IMR-90 (cell line): Measurements from ENCODE around the gene WDR6. TPM values are rescaled to one million over a fixed set of nuclear protein-coding genes. Genes with fewer than 3 reads are reported as not detected.

ENCODE experiments used
- ATAC-seq: fragments of 200-7000 bp; cut with Tn5 transposase; 2 replicates; pipeline ENCODE4 v1.9.1; 2020; ENCODE audit warnings: low read depth, mild to moderate bottlenecking, moderate library complexity
- BruUV-seq: library from RNA; stranded (reverse); fragments of 400-500 nt; replicated peaks from 2 replicates; lab custom pipeline; 2021; lab: Mats Ljungman, UMichigan
- CTCF ChIA-PET: fragments of 300-600 bp; formaldehyde crosslinking; extraction: SDS; loops from one replicate; lab custom pipeline; 2021; ENCODE audit warnings: antibody characterized with exemption; lab: Yijun Ruan, JAX
- POLR2A ChIA-PET: fragments of 300-600 bp; sonication (Branson Sonifier 250); formaldehyde crosslinking; loops from one replicate; lab custom pipeline; 2022; ENCODE audit warnings: antibody characterized with exemption; ENCODE audit not compliant: unreplicated experiment; lab: Charles Lee
- DNase-seq: peaks from one replicate; pipeline ENCODE4 v3.0.0; 2013
- H2AFZ ChIP-seq: replicated peaks from 2 replicates; pipeline ENCODE3; 2013; ENCODE audit warnings: low read length, mild to moderate bottlenecking; ENCODE audit not compliant: poor library complexity
- H2AK5ac ChIP-seq: 2 replicates; pipeline ENCODE4 v1.6.1; 2013; ENCODE audit warnings: low read depth, low read length, inconsistent platforms
- H2AK9ac ChIP-seq: replicated peaks from 2 replicates; pipeline ENCODE3; 2013; ENCODE audit warnings: mild to moderate bottlenecking, low read depth, low read length, moderate library complexity; ENCODE audit not compliant: poor library complexity
- H2BK120ac ChIP-seq: 2 replicates; pipeline ENCODE4 v1.6.1; 2013; ENCODE audit warnings: low read depth, low read length, inconsistent platforms
- H2BK15ac ChIP-seq: 3 replicates; pipeline ENCODE4 v1.6.1; 2013; ENCODE audit warnings: low read depth, low read length, inconsistent platforms
- H2BK20ac ChIP-seq: 2 replicates; pipeline ENCODE4 v1.6.1; 2013; ENCODE audit warnings: low read depth, mild to moderate bottlenecking, inconsistent platforms, low read length, moderate library complexity
- H2BK5ac ChIP-seq: 2 replicates; pipeline ENCODE4 v1.6.1; 2013; ENCODE audit warnings: mild to moderate bottlenecking, low read depth, low read length, inconsistent platforms; ENCODE audit not compliant: poor library complexity, severe bottlenecking
- H3K14ac ChIP-seq: replicated peaks from 2 replicates; pipeline ENCODE4 v1.6.1; 2013; ENCODE audit warnings: low read depth, low read length, inconsistent platforms
- H3K18ac ChIP-seq: 2 replicates; pipeline ENCODE4 v1.6.1; 2013; ENCODE audit warnings: low read depth, low read length, control low read depth
- H3K23ac ChIP-seq: 2 replicates; pipeline ENCODE4 v1.6.1; 2013; ENCODE audit warnings: low read depth, low read length, inconsistent platforms
- H3K27ac ChIP-seq: 2 replicates; pipeline ENCODE4 v1.5.1; 2013; ENCODE audit warnings: mild to moderate bottlenecking, control low read depth, low read length; ENCODE audit not compliant: insufficient read depth
- H3K27me3 ChIP-seq: 2 replicates; pipeline ENCODE4 v1.6.1; 2013; ENCODE audit warnings: low read length; ENCODE audit not compliant: control insufficient read depth, insufficient read depth
- H3K36me3 ChIP-seq: 2 replicates; pipeline ENCODE4 v1.6.1; 2013; ENCODE audit warnings: low read length, mixed read lengths; ENCODE audit not compliant: control insufficient read depth, insufficient read depth
- H3K4ac ChIP-seq: 2 replicates; pipeline ENCODE4 v1.6.1; 2013; ENCODE audit warnings: low read depth, low read length, inconsistent platforms
- H3K4me1 ChIP-seq: 2 replicates; pipeline ENCODE4 v1.6.1; 2013; ENCODE audit warnings: low read length, mixed read lengths; ENCODE audit not compliant: control insufficient read depth, insufficient read depth
- H3K4me2 ChIP-seq: 2 replicates; pipeline ENCODE4 v1.6.1; 2013; ENCODE audit warnings: low read depth, mild to moderate bottlenecking, control low read depth, low read length, moderate library complexity
- H3K4me3 ChIP-seq: 2 replicates; pipeline ENCODE4 v1.5.1; 2013; ENCODE audit warnings: low read depth, mild to moderate bottlenecking, control low read depth, low read length, moderate library complexity; ENCODE audit not compliant: insufficient read depth
- H3K56ac ChIP-seq: 2 replicates; pipeline ENCODE4 v1.6.1; 2013; ENCODE audit warnings: low read length, inconsistent platforms; ENCODE audit not compliant: insufficient read depth; ENCODE audit errors: extremely low read depth
- H3K79me1 ChIP-seq, 2 experiments: 2 replicates each; pipeline ENCODE4 v1.6.1; 2013; ENCODE audit warnings: low read length in 2 of 2, inconsistent platforms in 1 of 2, low read depth in 1 of 2
- H3K9ac ChIP-seq: 2 replicates; pipeline ENCODE4 v1.6.1; 2013; ENCODE audit warnings: low read depth, low read length, control low read depth
- H3K9me1 ChIP-seq: 2 replicates; pipeline ENCODE4 v1.6.1; 2013; ENCODE audit warnings: low read length, inconsistent platforms; ENCODE audit not compliant: insufficient read depth
- H3K9me3 ChIP-seq: 2 replicates; pipeline ENCODE4 v1.6.1; 2013; ENCODE audit warnings: low read length; ENCODE audit not compliant: control insufficient read depth, insufficient read depth
- H4K20me1 ChIP-seq: 2 replicates; pipeline ENCODE4 v1.6.1; 2013; ENCODE audit warnings: low read length, inconsistent platforms; ENCODE audit not compliant: insufficient read depth
- H4K5ac ChIP-seq: 2 replicates; pipeline ENCODE4 v1.6.1; 2013; ENCODE audit warnings: mild to moderate bottlenecking, low read depth, low read length, control low read depth
- H4K8ac ChIP-seq, 2 experiments: 2 replicates each; pipeline ENCODE4 v1.6.1; 2013; ENCODE audit warnings: low read depth in 2 of 2, low read length in 2 of 2, control low read depth in 1 of 2, inconsistent platforms in 1 of 2
- H4K91ac ChIP-seq: 2 replicates; pipeline ENCODE4 v1.6.1; 2013; ENCODE audit warnings: low read depth, low read length, inconsistent platforms; ENCODE audit not compliant: insufficient read depth
- BHLHE40 ChIP-seq: fragments of 150-350 bp; IDR thresholded peaks from 2 replicates; pipeline ENCODE4 v1.6.1; 2016; ENCODE audit warnings: mild to moderate bottlenecking, low read depth, low read length
- ELK1 ChIP-seq: fragments of 150-350 bp; IDR thresholded peaks from 2 replicates; pipeline ENCODE4 v1.6.1; 2016; ENCODE audit warnings: low read depth, mild to moderate bottlenecking, low read length, moderate library complexity, borderline replicate concordance
- FOS ChIP-seq: fragments of 150-350 bp; IDR thresholded peaks from 2 replicates; pipeline ENCODE4 v1.6.1; 2016; ENCODE audit warnings: low read depth, low read length
- MAZ ChIP-seq: IDR thresholded peaks from 2 replicates; pipeline ENCODE4 v1.6.1; 2012; ENCODE audit warnings: low read depth, mild to moderate bottlenecking, low read length, improper control_type of control experiment, moderate library complexity, borderline replicate concordance
- MXI1 ChIP-seq: IDR thresholded peaks from 2 replicates; pipeline ENCODE4 v1.6.1; 2012; ENCODE audit warnings: low read depth, mild to moderate bottlenecking, low read length, moderate library complexity, borderline replicate concordance
- NFE2L2 ChIP-seq: fragments of 150-350 bp; IDR thresholded peaks from 2 replicates; pipeline ENCODE4 v1.6.1; 2016; ENCODE audit warnings: low read depth, mild to moderate bottlenecking, low read length
- POLR2A ChIP-seq: IDR thresholded peaks from 2 replicates; pipeline ENCODE4 v1.6.1; 2012; ENCODE audit warnings: mild to moderate bottlenecking, low read depth, low read length
- RCOR1 ChIP-seq: IDR thresholded peaks from 2 replicates; pipeline ENCODE4 v1.6.1; 2012; ENCODE audit warnings: mild to moderate bottlenecking, low read length, improper control_type of control experiment; ENCODE audit not compliant: insufficient replicate concordance
- USF2 ChIP-seq: fragments of 150-350 bp; IDR thresholded peaks from 2 replicates; pipeline ENCODE4 v1.6.1; 2017; ENCODE audit warnings: mild to moderate bottlenecking, antibody characterized with exemption, low read length, low read depth
- WGBS, 2 experiments: methylation state at CpG; one replicate each; pipeline versions ENCODE4 v1.1.5 to v1.1.7; 2013; ENCODE audit warnings: missing lambda C conversion rate in 2 of 2; ENCODE audit not compliant: insufficient read length in 1 of 2; ENCODE audit errors: extremely low coverage in 2 of 2; 5-methylcytosine and 5-hydroxymethylcytosine counted together
- dilution Hi-C: fragments of 300-500 bp; cut with HindIII; formaldehyde crosslinking; loops from one replicate; pipeline ENCODE4 v1.14.3; 2018; ENCODE audit warnings: low sequenced_read_pairs; ENCODE audit not compliant: unreplicated experiment
- in situ Hi-C: fragments of 300-500 bp; cut with MboI; formaldehyde crosslinking; loops from 3 replicates; pipeline ENCODE4 v1.14.3; 2019; ENCODE audit warnings: low sequenced_read_pairs, inconsistent platforms, mixed read lengths
- intact Hi-C: fragments of 100-400 bp; cut with micrococcal nuclease; formaldehyde crosslinking; loops from 2 replicates; pipeline ENCODE4 v1.10.0; 2022
- polyA plus RNA-seq, 3 experiments: library from polyadenylated mRNA; depleted of rRNA; stranded (reverse); fragments of >200 nt; gene quantifications; 2 replicates each; pipeline ENCODE4 v1.2.3, GENCODE V29; 2012; ENCODE audit warnings: low replicate concordance in 1 of 3
- total RNA-seq: library from RNA; depleted of rRNA; stranded (reverse); fragments of >200 nt; gene quantifications from 2 replicates; pipeline ENCODE4 v1.2.3, GENCODE V29; 2012

WDR6 gene
- total and polyA plus RNA-seq, 2 of the 4 experiments (the other 2 are of a cell fraction) = 60.9 to 160 TPM

GRCh38 chr3:48996640-48997039 is 10.6 kb upstream of the WDR6 start:
- peaks cover 2% of the 10 kb centered on the region for H3K9me1 ChIP-seq
- DNase-seq (no peak), ATAC-seq (no peak)
- H3K18ac ChIP-seq = no peak overlapping the region
- no peak overlapping the region for H3K23ac ChIP-seq
- H2AFZ ChIP-seq = no peak overlapping the region
- no peak overlapping the region for H3K27ac ChIP-seq
- H2AK5ac ChIP-seq = no peak overlapping the region
- no peak overlapping the region for H3K56ac ChIP-seq
- H2AK9ac ChIP-seq = no peak overlapping the region
- peaks cover 2% of the 10 kb centered on the region; the same call in 1 of the 2 replicates for H3K4me1 ChIP-seq
- no TSS peak for BruUV-seq
- no peak overlapping the region for H2BK20ac ChIP-seq
- peaks cover 6% of the 10 kb centered on the region; the same call in 1 of the 2 replicates for H3K36me3 ChIP-seq
- no peak overlapping the region for H2BK5ac ChIP-seq
- H3K9me3 ChIP-seq = no peaks in the 10 kb centered on the region
- H4K5ac ChIP-seq = no peak overlapping the region
- ChIA-PET CTCF (no interaction called here), POLR2A (no interaction called here)
- no peaks in the 10 kb centered on the region; the same call in 1 of the 2 replicates for H4K20me1 ChIP-seq
- in situ Hi-C loops = no loop called here
- H3K14ac ChIP-seq = no peak overlapping the region
- no peaks in the 10 kb centered on the region for H3K27me3 ChIP-seq
- H3K4me3 ChIP-seq = no peak overlapping the region
- intact Hi-C loops = no loop called here
- TF ChIP-seq USF2 (no peak), NFE2L2 (no peak), FOS (no peak), BHLHE40 (no peak), MAZ (no peak), MXI1 (no peak), RCOR1 (no peak), POLR2A (no peak), ELK1 (no peak)
- dilution Hi-C loops = no loop called here
- 80% methylated on average over 2 of the region's 8 CpGs; no CpG with 5 or more reads in 1 of the 2 experiments for WGBS, 2 experiments
- H4K8ac ChIP-seq = no peak overlapping the region
- no peak overlapping the region for H3K4me2 ChIP-seq
- peaks cover 38 to 61% of the 10 kb centered on the region in 2 experiments for H3K79me1 ChIP-seq
- H3K4ac ChIP-seq = no peak overlapping the region
- no peak overlapping the region for H2BK120ac ChIP-seq
- no peak overlapping the region; the same call in 2 of the 3 replicates for H2BK15ac ChIP-seq
- no peak overlapping the region for H4K91ac ChIP-seq
- H3K9ac ChIP-seq = no peak overlapping the region
